ENCODE results near the gene NAA80. TPM values are rescaled to one million over a fixed set of nuclear protein-coding genes. Genes with fewer than 3 reads are reported as not detected.

Gene NAA80
- polyA plus RNA-seq, 2 of the 4 experiments (the other 2 are of a cell fraction) = 3.1 to 5.3 TPM

DNA sequence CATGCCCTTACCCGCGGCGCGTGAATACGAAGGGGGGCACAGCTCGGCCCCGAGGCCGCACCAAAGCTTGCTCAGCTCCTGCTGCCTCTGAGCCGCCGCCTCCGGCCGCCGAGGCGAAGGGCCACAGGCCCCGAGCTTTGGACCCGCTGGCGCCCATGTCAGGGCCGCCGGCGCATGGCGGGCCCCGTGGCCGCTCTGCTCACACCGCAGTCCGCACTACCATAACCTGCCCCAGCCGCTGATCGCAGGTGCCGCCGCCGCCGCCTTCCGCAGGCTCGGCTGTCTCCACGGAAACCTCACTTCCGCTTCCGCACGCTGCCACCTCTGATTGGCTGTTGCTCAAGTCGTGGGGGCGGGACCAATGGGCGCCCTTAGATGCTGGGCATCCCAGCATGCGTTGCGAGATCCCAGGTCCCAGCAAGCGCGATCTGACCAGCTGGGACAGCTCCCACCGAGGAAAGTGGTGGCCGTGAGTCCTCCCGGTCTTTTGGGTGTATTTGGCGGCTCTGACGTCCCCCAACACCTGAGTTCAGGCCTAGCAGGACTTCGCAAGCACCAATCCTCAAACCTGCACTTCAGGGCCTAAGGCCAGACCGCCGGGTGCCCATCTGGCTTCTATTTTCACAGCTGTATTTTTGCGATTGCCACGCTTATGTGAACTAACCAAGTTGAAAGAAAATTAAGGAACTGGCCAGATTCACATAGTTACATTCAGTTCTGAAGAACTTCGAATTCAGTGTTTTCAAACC is 28.9 kb upstream of the NAA80 start, which contains the start of gene TUSC2:
TSS of gene TUSC2 (minus strand) at position 281 of the 749 bp plus-strand sequence. CDS start at position 157, 124 bp downstream.
- H3K27ac ChIP-seq = peak within 1 kb of the TSS; percentile 77 to 98
- 8% methylated on average over 11 of the region's 55 CpGs for WGBS (ENCODE audit: missing lambda C conversion rate)
- DNase-seq (ENCODE audit: low read depth in 1 of 2, low spot score in 1 of 2) (peak; percentile 93 to 96), ATAC-seq (peak; percentile 82 to 91), FAIRE-seq (no peak)
- ChIA-PET CTCF (interaction anchor here (0.6 to 1.9 kb wide), 7 partner anchors 10 to 134 kb away, joined by 3 to 8 read pairs (median 3); no protein-coding TSS in a partner anchor), POLR2A (interaction anchor here (0.6 to 2.1 kb wide), 5 partner anchors 9 to 68 kb away, joined by 3 to 27 read pairs (median 12); partner anchors contain the start of genes CYB561D2, IFRD2 and NPRL2)
- H3K4me1 ChIP-seq = peaks cover 16% of the 10 kb centered on the region
- H3K9me3 ChIP-seq = no peaks in the 10 kb centered on the region
- TF ChIP-seq ESRRA (IDR thresholded peaks at IDR 0.05; ENCODE audit: borderline replicate concordance, low read length) (no peak), EHMT2 (IDR thresholded peaks at IDR 0.05; ENCODE audit: low read depth) (no peak), RARB (CRISPR knock-in tag; IDR thresholded peaks at IDR 0.05) (no peak), TP53 (CRISPR knock-in tag; IDR thresholded peaks at IDR 0.05) (no peak), JUN (IDR thresholded peaks at IDR 0.05) (peak in 1 of 2 experiments; percentile 43; a peak in 1 of 5 replicates), HOXB13 (CRISPR knock-in tag; IDR thresholded peaks at IDR 0.05; ENCODE audit: low read depth) (no peak), POLR2A (IDR thresholded peaks at IDR 0.05; ENCODE audit: low read length) (peak; percentile 72), BHLHE40 (IDR thresholded peaks at IDR 0.05; ENCODE audit: low read depth, low read length) (no peak), KDM1A (IDR thresholded peaks at IDR 0.05; ENCODE audit: low read depth) (no peak), GATA3 (IDR thresholded peaks at IDR 0.05; ENCODE audit: borderline replicate concordance) (no peak), KDM5A (IDR thresholded peaks at IDR 0.05) (peak; percentile 42), ZNF302 (CRISPR knock-in tag; IDR thresholded peaks at IDR 0.05) (no peak), POLR2AphosphoS2 (conservative IDR thresholded peaks at IDR 0.05; ENCODE audit: low read length) (no peak), PHF8 (IDR thresholded peaks at IDR 0.05; ENCODE audit: borderline replicate concordance, low read depth) (peak; percentile 39; the same call in 1 of the 2 replicates), ZSCAN20 (CRISPR knock-in tag; IDR thresholded peaks at IDR 0.05) (no peak), HEYL (CRISPR knock-in tag; IDR thresholded peaks at IDR 0.05) (no peak), FOSB (CRISPR knock-in tag; IDR thresholded peaks at IDR 0.05) (0 out of 2 replicates have a peak, but pooled peaks have one; percentile 31), MAZ (IDR thresholded peaks at IDR 0.05; ENCODE audit: borderline replicate concordance, low read depth, low read length) (no peak), CBX2 (IDR thresholded peaks at IDR 0.05; ENCODE audit: borderline replicate concordance, low read depth) (no peak)
- TF ChIP-seq, protein P1, sequence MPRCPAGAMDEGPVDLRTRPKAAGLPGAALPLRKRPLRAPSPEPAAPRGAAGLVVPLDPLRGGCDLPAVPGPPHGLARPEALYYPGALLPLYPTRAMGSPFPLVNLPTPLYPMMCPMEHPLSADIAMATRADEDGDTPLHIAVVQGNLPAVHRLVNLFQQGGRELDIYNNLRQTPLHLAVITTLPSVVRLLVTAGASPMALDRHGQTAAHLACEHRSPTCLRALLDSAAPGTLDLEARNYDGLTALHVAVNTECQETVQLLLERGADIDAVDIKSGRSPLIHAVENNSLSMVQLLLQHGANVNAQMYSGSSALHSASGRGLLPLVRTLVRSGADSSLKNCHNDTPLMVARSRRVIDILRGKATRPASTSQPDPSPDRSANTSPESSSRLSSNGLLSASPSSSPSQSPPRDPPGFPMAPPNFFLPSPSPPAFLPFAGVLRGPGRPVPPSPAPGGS (IDR thresholded peaks at IDR 0.05) = peak; percentile 29; the same call in 1 of the 3 replicates
- TF ChIP-seq, protein P2, sequence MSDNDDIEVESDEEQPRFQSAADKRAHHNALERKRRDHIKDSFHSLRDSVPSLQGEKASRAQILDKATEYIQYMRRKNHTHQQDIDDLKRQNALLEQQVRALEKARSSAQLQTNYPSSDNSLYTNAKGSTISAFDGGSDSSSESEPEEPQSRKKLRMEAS (IDR thresholded peaks at IDR 0.05) = peak; percentile 36; the same call in 1 of the 2 replicates
- TF ChIP-seq, protein P3, sequence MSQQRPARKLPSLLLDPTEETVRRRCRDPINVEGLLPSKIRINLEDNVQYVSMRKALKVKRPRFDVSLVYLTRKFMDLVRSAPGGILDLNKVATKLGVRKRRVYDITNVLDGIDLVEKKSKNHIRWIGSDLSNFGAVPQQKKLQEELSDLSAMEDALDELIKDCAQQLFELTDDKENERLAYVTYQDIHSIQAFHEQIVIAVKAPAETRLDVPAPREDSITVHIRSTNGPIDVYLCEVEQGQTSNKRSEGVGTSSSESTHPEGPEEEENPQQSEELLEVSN (IDR thresholded peaks at IDR 0.05; ENCODE audit: borderline replicate concordance, low read depth) = no peak
- TF ChIP-seq, protein P4, sequence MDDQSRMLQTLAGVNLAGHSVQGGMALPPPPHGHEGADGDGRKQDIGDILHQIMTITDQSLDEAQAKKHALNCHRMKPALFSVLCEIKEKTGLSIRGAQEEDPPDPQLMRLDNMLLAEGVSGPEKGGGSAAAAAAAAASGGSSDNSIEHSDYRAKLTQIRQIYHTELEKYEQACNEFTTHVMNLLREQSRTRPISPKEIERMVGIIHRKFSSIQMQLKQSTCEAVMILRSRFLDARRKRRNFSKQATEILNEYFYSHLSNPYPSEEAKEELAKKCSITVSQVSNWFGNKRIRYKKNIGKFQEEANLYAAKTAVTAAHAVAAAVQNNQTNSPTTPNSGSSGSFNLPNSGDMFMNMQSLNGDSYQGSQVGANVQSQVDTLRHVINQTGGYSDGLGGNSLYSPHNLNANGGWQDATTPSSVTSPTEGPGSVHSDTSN (IDR thresholded peaks at IDR 0.05) = peak; percentile 24
- H3K4me2 ChIP-seq = peak within 1 kb of the TSS; percentile 95
- peak within 1 kb of the TSS; percentile 71 for H3K4me3 ChIP-seq

DNA sequence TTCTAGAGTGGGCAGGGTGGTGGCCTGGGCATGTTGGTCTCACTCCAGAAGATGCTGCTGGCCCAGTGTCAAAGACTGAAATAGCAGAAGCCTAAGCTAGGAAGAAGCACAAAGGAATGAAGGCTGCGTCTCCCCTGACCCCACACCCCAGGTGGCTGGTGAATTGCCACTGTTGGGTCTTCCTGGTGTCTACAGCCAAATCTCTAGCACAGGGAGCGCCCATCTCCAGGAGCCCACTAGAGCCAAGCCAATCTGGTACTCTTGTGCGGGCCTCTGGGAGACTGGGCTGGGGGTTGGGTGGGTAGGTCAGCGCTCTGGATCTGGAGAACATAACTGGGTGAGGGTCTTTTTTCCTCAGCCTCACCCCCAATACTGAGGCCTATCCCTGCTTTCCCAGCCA is 27.9 kb upstream of the NAA80 start:
- H3K4me2 ChIP-seq = peak overlapping the region; percentile 86
- H3K27ac ChIP-seq = peak overlapping the region; percentile 77 to 98
- ATAC-seq (no peak), DNase-seq (ENCODE audit: low read depth in 1 of 2, low spot score in 1 of 2) (no peak), FAIRE-seq (no peak)
- CTCF ChIA-PET = interaction anchor here (1.3 to 1.9 kb wide), 4 partner anchors 9 to 133 kb away, joined by 3 to 8 read pairs (median 4); no protein-coding TSS in a partner anchor
- H3K4me3 ChIP-seq = peak overlapping the region; percentile 71
- H3K4me1 ChIP-seq = peaks cover 17% of the 10 kb centered on the region
- 50% methylated on average over 3 of the region's 4 CpGs for WGBS (ENCODE audit: missing lambda C conversion rate)
- POLR2A ChIA-PET = interaction anchor here (2.1 kb wide), 1 partner anchor 10 kb away, joined by 27 read pairs; no protein-coding TSS in a partner anchor
- H3K9me3 ChIP-seq = no peaks in the 10 kb centered on the region
- TF ChIP-seq, protein P5, sequence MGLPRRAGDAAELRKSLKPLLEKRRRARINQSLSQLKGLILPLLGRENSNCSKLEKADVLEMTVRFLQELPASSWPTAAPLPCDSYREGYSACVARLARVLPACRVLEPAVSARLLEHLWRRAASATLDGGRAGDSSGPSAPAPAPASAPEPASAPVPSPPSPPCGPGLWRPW (IDR thresholded peaks at IDR 0.05) = no peak
- TF ChIP-seq HOXB13 (CRISPR knock-in tag; IDR thresholded peaks at IDR 0.05; ENCODE audit: low read depth) (no peak), ESRRA (IDR thresholded peaks at IDR 0.05; ENCODE audit: borderline replicate concordance, low read length) (no peak), HOXB5 (CRISPR knock-in tag; IDR thresholded peaks at IDR 0.05) (no peak), RAD21 (conservative IDR thresholded peaks at IDR 0.05 in 1 of 2, IDR thresholded peaks at IDR 0.05 in 1 of 2) (no peak), KDM5A (IDR thresholded peaks at IDR 0.05) (no peak), JUNB (IDR thresholded peaks at IDR 0.05) (no peak), SMC3 (IDR thresholded peaks at IDR 0.05) (no peak), ZC3H11A (IDR thresholded peaks at IDR 0.05) (no peak)
- TF ChIP-seq, protein P6, sequence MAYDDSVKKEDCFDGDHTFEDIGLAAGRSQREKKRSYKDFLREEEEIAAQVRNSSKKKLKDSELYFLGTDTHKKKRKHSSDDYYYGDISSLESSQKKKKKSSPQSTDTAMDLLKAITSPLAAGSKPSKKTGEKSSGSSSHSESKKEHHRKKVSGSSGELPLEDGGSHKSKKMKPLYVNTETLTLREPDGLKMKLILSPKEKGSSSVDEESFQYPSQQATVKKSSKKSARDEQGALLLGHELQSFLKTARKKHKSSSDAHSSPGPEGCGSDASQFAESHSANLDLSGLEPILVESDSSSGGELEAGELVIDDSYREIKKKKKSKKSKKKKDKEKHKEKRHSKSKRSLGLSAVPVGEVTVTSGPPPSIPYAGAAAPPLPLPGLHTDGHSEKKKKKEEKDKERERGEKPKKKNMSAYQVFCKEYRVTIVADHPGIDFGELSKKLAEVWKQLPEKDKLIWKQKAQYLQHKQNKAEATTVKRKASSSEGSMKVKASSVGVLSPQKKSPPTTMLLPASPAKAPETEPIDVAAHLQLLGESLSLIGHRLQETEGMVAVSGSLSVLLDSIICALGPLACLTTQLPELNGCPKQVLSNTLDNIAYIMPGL (CRISPR knock-in tag; IDR thresholded peaks at IDR 0.05; ENCODE audit: borderline replicate concordance) = no peak
- TF ChIP-seq, protein P7, sequence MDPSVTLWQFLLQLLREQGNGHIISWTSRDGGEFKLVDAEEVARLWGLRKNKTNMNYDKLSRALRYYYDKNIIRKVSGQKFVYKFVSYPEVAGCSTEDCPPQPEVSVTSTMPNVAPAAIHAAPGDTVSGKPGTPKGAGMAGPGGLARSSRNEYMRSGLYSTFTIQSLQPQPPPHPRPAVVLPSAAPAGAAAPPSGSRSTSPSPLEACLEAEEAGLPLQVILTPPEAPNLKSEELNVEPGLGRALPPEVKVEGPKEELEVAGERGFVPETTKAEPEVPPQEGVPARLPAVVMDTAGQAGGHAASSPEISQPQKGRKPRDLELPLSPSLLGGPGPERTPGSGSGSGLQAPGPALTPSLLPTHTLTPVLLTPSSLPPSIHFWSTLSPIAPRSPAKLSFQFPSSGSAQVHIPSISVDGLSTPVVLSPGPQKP (IDR thresholded peaks at IDR 0.05; ENCODE audit: low read depth, low read length) = no peak

Measured in A549 (cell line).